ENCODE data around the gene HMGA1.

DNA sequence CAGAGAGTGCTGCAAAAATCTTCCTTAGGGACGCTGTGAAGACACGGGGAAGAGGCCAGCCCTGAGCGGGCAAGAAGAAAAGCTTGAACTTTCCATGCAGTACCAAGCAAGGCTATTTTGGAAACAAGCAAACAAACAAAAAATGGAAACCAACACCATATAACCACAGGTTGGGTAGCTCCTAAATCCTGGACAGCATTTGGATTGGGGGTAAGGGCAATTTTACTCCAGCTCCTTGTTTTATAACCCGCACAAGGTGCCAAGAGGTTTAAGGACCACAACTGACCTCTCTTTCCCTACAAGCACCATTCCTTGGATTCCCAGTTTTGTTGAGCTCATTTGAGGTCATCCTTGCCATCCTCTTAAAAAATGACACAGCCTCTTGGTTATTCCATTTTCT, 43.5 kb downstream of the HMGA1 start:
- TF ChIP-seq, protein P1, sequence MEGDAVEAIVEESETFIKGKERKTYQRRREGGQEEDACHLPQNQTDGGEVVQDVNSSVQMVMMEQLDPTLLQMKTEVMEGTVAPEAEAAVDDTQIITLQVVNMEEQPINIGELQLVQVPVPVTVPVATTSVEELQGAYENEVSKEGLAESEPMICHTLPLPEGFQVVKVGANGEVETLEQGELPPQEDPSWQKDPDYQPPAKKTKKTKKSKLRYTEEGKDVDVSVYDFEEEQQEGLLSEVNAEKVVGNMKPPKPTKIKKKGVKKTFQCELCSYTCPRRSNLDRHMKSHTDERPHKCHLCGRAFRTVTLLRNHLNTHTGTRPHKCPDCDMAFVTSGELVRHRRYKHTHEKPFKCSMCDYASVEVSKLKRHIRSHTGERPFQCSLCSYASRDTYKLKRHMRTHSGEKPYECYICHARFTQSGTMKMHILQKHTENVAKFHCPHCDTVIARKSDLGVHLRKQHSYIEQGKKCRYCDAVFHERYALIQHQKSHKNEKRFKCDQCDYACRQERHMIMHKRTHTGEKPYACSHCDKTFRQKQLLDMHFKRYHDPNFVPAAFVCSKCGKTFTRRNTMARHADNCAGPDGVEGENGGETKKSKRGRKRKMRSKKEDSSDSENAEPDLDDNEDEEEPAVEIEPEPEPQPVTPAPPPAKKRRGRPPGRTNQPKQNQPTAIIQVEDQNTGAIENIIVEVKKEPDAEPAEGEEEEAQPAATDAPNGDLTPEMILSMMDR (IDR thresholded peaks at IDR 0.05): no peak
- no peak for TF ChIP-seq POLR2AphosphoS5 (IDR thresholded peaks at IDR 0.05)
